Fibroblast of lung (primary cell): ENCODE measurements around the gene CDH7. TPM values are rescaled to one million over a fixed set of nuclear protein-coding genes. Genes with fewer than 3 reads are reported as not detected.

Experiments
- DNase-seq, 2 donors: peaks; one replicate each; pipeline versions ENCODE4 v3.0.0 to v3.0.0-alpha.2; 2010; ENCODE audit warnings: low read depth in 2 of 2
- H2AFZ ChIP-seq: 2 replicates; pipeline ENCODE4 v1.5.1; 2012; ENCODE audit warnings: low read length, control low read depth, inconsistent platforms
- H3K27ac ChIP-seq: 2 replicates; pipeline ENCODE4 v1.5.1; 2011; ENCODE audit warnings: low read length, control low read depth; ENCODE audit not compliant: insufficient read depth
- H3K27me3 ChIP-seq: 2 replicates; pipeline ENCODE4 v1.5.1; 2011; ENCODE audit warnings: mild to moderate bottlenecking, low read length; ENCODE audit not compliant: control insufficient read depth, insufficient read depth
- H3K36me3 ChIP-seq: 2 replicates; pipeline ENCODE4 v1.5.1; 2011; ENCODE audit warnings: low read length; ENCODE audit not compliant: control insufficient read depth, insufficient read depth
- H3K4me1 ChIP-seq: 2 replicates; pipeline ENCODE4 v1.5.1; 2011; ENCODE audit warnings: low read length; ENCODE audit not compliant: control insufficient read depth, insufficient read depth; ENCODE audit errors: extremely low read depth
- H3K4me2 ChIP-seq: 2 replicates; pipeline ENCODE4 v1.5.1; 2011; ENCODE audit warnings: low read length, control low read depth; ENCODE audit not compliant: insufficient read depth; ENCODE audit errors: extremely low read depth
- H3K4me3 ChIP-seq, 4 experiments: fragments of 200-600 bp in 1 of 4; sonication (generic) in 1 of 4; replicated peaks in 1 of 4; 2 replicates each; pipeline ENCODE4 v1.5.1; 2011 to 2016; ENCODE audit warnings: low read length in 4 of 4, low read depth in 3 of 4, mild to moderate bottlenecking in 3 of 4, control low read depth in 2 of 4, inconsistent platforms in 1 of 4, mixed read lengths in 1 of 4; ENCODE audit not compliant: insufficient read depth in 1 of 4; ENCODE audit errors: control extremely low read depth in 1 of 4
- H3K79me2 ChIP-seq: 2 replicates; pipeline ENCODE4 v1.5.1; 2012; ENCODE audit warnings: mild to moderate bottlenecking, low read length, inconsistent platforms; ENCODE audit not compliant: control insufficient read depth, insufficient read depth
- H3K9ac ChIP-seq: 2 replicates; pipeline ENCODE4 v1.5.1; 2011; ENCODE audit warnings: mild to moderate bottlenecking, low read length, control low read depth; ENCODE audit not compliant: insufficient read depth
- H3K9me3 ChIP-seq: 2 replicates; pipeline ENCODE4 v1.5.1; 2012; ENCODE audit warnings: low read depth, low read length; ENCODE audit not compliant: control insufficient read depth, insufficient read depth
- H4K20me1 ChIP-seq: 2 replicates; pipeline ENCODE4 v1.5.1; 2011; ENCODE audit warnings: low read length; ENCODE audit not compliant: control insufficient read depth, insufficient read depth; ENCODE audit errors: extremely low read depth
- EZH2 ChIP-seq: IDR thresholded peaks from 2 replicates; pipeline ENCODE4 v1.5.1; 2012; ENCODE audit warnings: low read length, control low read depth, mild to moderate bottlenecking; ENCODE audit errors: missing control alignments
- polyA plus RNA-seq, 2 donors: library from polyadenylated mRNA; depleted of rRNA in 1 of 2; stranded (reverse) in 1 of 2; unstranded in 1 of 2; fragments of >200 nt; gene quantifications; 2 replicates each; pipeline ENCODE4 v1.2.1, GENCODE V29; 2011 to 2012; ENCODE audit warnings: missing spikeins in 1 of 2
- total RNA-seq: library from RNA; depleted of rRNA; stranded (reverse); fragments of >200 nt; gene quantifications from 2 replicates; pipeline ENCODE4 v1.2.1, GENCODE V29; 2014
- TF ChIP-seq, protein P1 (sequence below), 2 donors: IDR thresholded peaks in 1 of 2; conservative IDR thresholded peaks in 1 of 2; 1 replicate in 1 of 2; 2 replicates in 1 of 2; pipeline ENCODE4 v1.5.1; 2011 to 2012; ENCODE audit warnings: low read length in 2 of 2, control low read depth in 1 of 2, inconsistent platforms in 1 of 2, low read depth in 1 of 2, mild to moderate bottlenecking in 1 of 2

The CDH7 gene
- total and polyA plus RNA-seq, 2 donors (not counting 1 experiment from before 2014, with no cell fraction given) = not detected

DNA sequence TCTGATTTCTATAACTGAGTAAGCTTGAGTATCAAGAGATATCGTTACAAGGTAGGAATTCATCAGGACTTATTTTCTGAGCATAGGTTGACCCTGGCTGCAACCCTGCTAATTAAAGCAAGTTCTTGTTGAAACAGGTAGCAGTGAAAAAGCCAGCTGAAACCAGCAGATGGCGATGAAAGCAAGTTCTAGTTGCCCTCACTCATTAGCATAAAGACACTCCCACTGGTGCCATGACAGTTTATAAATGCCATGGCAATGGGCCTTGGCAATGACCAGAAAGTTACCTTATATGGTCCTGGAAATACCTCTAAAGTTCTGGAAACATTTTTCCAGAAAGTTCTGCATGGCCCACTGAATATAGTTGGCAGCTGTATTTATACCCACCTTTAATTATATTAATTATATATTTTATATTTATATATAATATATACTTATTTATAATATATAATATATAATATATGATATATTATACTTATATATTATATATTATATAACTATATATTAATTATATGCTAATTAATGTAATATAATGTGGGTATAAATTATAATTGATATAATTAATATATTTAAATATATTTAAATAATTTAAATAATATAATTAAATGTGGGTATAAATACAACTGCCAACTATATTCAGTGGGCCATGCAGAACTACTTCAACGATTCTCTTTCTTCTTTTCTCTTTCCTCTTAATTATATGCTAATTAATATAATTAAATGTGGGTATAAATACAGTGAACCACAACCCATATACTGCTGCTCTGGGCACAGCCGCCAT lies 188.0 kb downstream of the CDH7 start:
- no peak overlapping the region for H3K27ac ChIP-seq
- H3K27me3 ChIP-seq = no peaks in the 10 kb centered on the region
- no peak overlapping the region for H3K4me3 ChIP-seq
- TF ChIP-seq, protein P1, sequence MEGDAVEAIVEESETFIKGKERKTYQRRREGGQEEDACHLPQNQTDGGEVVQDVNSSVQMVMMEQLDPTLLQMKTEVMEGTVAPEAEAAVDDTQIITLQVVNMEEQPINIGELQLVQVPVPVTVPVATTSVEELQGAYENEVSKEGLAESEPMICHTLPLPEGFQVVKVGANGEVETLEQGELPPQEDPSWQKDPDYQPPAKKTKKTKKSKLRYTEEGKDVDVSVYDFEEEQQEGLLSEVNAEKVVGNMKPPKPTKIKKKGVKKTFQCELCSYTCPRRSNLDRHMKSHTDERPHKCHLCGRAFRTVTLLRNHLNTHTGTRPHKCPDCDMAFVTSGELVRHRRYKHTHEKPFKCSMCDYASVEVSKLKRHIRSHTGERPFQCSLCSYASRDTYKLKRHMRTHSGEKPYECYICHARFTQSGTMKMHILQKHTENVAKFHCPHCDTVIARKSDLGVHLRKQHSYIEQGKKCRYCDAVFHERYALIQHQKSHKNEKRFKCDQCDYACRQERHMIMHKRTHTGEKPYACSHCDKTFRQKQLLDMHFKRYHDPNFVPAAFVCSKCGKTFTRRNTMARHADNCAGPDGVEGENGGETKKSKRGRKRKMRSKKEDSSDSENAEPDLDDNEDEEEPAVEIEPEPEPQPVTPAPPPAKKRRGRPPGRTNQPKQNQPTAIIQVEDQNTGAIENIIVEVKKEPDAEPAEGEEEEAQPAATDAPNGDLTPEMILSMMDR (conservative IDR thresholded peaks at IDR 0.05 in 1 of 2, IDR thresholded peaks at IDR 0.05 in 1 of 2; ENCODE audit: low read depth in 1 of 2, low read length in 2 of 2) = peak in 1 of 2 donors; percentile 36
- TF ChIP-seq EZH2 = no peak
- no peaks in the 10 kb centered on the region for H3K79me2 ChIP-seq
- H3K9ac ChIP-seq = no peak overlapping the region
- no peaks in the 10 kb centered on the region for H4K20me1 ChIP-seq
- H3K4me2 ChIP-seq = no peak overlapping the region
- H3K9me3 ChIP-seq = no peaks in the 10 kb centered on the region
- peak; percentile 9 to 31 for DNase-seq
- no peaks in the 10 kb centered on the region for H3K36me3 ChIP-seq
- H3K4me1 ChIP-seq = no peaks in the 10 kb centered on the region
- H2AFZ ChIP-seq = no peak overlapping the region
